GM19099 (cell line): Measurements from ENCODE around the gene BORCS8.
A peak's percentile ranks its signal among the peaks of the same experiment; 100 is the strongest.

Experiments used
- POLR2A ChIP-seq: IDR thresholded peaks from 3 replicates; pipeline ENCODE4 v1.6.1; 2011; ENCODE audit warnings: low read depth; ENCODE audit not compliant: insufficient read length; ENCODE audit errors: extremely low read depth

BORCS8 gene

GRCh38 chr19:19192078-19192882 lies at the start of gene BORCS8, which contains the start of gene RFXANK:
TSS of gene BORCS8 (minus strand) at chr19:19192152. CDS start at chr19:19192117, 35 bp downstream.
TSS of gene RFXANK (plus strand) at chr19:19192258. CDS start at chr19:19193947, 1,689 bp downstream.
- TF ChIP-seq POLR2A = peak; percentile 71

- TF ChIP-seq POLR2A = no peak
These were observed 48.5 kb upstream of the BORCS8 start for GRCh38 chr19:19240476-19240875.

GRCh38 chr19:19239675-19240074 lies 47.7 kb upstream of the BORCS8 start:
- TF ChIP-seq POLR2A = no peak

- TF ChIP-seq POLR2A = no peak
These were observed 46.4 kb upstream of the BORCS8 start for GRCh38 chr19:19238126-19238894.

GRCh38 chr19:19236173-19236572 lies 44.2 kb upstream of the BORCS8 start:
- TF ChIP-seq POLR2A = no peak

GRCh38 chr19:19234220-19234816 lies 42.4 kb upstream of the BORCS8 start:
- TF ChIP-seq POLR2A = no peak

- TF ChIP-seq POLR2A = no peak
These were observed 40.3 kb upstream of the BORCS8 start for GRCh38 chr19:19232261-19232721.

GRCh38 chr19:19230999-19231398 lies 39.0 kb upstream of the BORCS8 start:
- no peak for TF ChIP-seq POLR2A

GRCh38 chr19:19229701-19230100 lies 37.7 kb upstream of the BORCS8 start:
- no peak for TF ChIP-seq POLR2A

GRCh38 chr19:19227217-19227616 lies 35.3 kb upstream of the BORCS8 start:
- TF ChIP-seq POLR2A = no peak

- TF ChIP-seq POLR2A = no peak
These were observed 34.7 kb upstream of the BORCS8 start for GRCh38 chr19:19226663-19227062.

GRCh38 chr19:19226204-19226603 lies 34.3 kb upstream of the BORCS8 start:
- TF ChIP-seq POLR2A = no peak

- no peak for TF ChIP-seq POLR2A
These were observed 33.0 kb upstream of the BORCS8 start for GRCh38 chr19:19224852-19225494.

- TF ChIP-seq POLR2A = no peak
These were observed 32.3 kb upstream of the BORCS8 start for GRCh38 chr19:19224150-19224851.
